CD4-positive, alpha-beta T cell (primary cell): ENCODE data around the gene TMEM45A. TPM values are rescaled to one million over a fixed set of nuclear protein-coding genes. Genes with fewer than 3 reads are reported as not detected.

Source experiments
- ATAC-seq: fragments of 200-7000 bp; cut with Tn5 transposase; one replicate; pipeline ENCODE4 v1.10.0; 2022; ENCODE audit warnings: mild to moderate bottlenecking; ENCODE audit not compliant: poor library complexity
- CTCF ChIA-PET: fragments of 350-600 bp; sonication (Branson Sonifier 250); formaldehyde crosslinking; loops from one replicate; lab custom pipeline; 2021; ENCODE audit warnings: antibody characterized with exemption, inconsistent platforms; lab: Charles Lee
- POLR2A ChIA-PET: fragments of 350-600 bp; sonication (Branson Sonifier 250); formaldehyde crosslinking; loops from one replicate; lab custom pipeline; 2021; ENCODE audit warnings: antibody characterized with exemption, inconsistent platforms; lab: Charles Lee
- DNase-seq, 14 experiments: peaks; one replicate each; pipeline ENCODE4 v3.0.0-alpha.2; 2013 to 2020; ENCODE audit warnings: mixed read lengths in 2 of 14
- H3K27ac ChIP-seq, 2 donors: one replicate each; pipeline versions ENCODE4 v1.5.1 to v1.7.0; 2013; ENCODE audit warnings: low read length in 2 of 2, low read depth in 1 of 2, mild to moderate bottlenecking in 1 of 2
- H3K27me3 ChIP-seq, 2 experiments: 1 replicate in 1 of 2; 2 replicates in 1 of 2; pipeline versions ENCODE4 v1.6.1 to v1.7.0; 2013; ENCODE audit warnings: low read length in 2 of 2, control low read depth in 1 of 2, mild to moderate bottlenecking in 1 of 2, moderate library complexity in 1 of 2; ENCODE audit not compliant: insufficient read depth in 2 of 2, control insufficient read depth in 1 of 2
- H3K36me3 ChIP-seq: one replicate; pipeline ENCODE4 v1.6.1; 2013; ENCODE audit warnings: low read length, control low read depth; ENCODE audit not compliant: insufficient read depth
- H3K4me1 ChIP-seq: one replicate; pipeline ENCODE4 v1.6.1; 2013; ENCODE audit warnings: low read length, control low read depth; ENCODE audit not compliant: insufficient read depth
- H3K4me3 ChIP-seq: one replicate; pipeline ENCODE4 v1.5.1; 2013; ENCODE audit warnings: mild to moderate bottlenecking, low read length, moderate library complexity
- H3K9me3 ChIP-seq, 2 experiments: 1 replicate in 1 of 2; 2 replicates in 1 of 2; pipeline versions ENCODE4 v1.6.1 to v1.7.0; 2013; ENCODE audit warnings: low read length in 2 of 2, mild to moderate bottlenecking in 2 of 2, control low read depth in 1 of 2, moderate library complexity in 1 of 2; ENCODE audit not compliant: control insufficient read depth in 1 of 2, insufficient read depth in 1 of 2
- H3K27ac Mint-ChIP-seq: one replicate; pipeline ENCODE4 v1.8.0; 2020; ENCODE audit warnings: mixed read lengths
- H3K27me3 Mint-ChIP-seq: one replicate; pipeline ENCODE4 v1.8.0; 2021; ENCODE audit warnings: mixed read lengths
- H3K36me3 Mint-ChIP-seq: one replicate; pipeline ENCODE4 v1.8.0; 2021; ENCODE audit warnings: low read depth, mixed read lengths
- H3K4me1 Mint-ChIP-seq: one replicate; pipeline ENCODE4 v1.8.0; 2021; ENCODE audit warnings: low read depth, mixed read lengths
- H3K4me3 Mint-ChIP-seq: one replicate; pipeline ENCODE4 v1.8.0; 2020; ENCODE audit warnings: mild to moderate bottlenecking, mixed read lengths
- H3K9me3 Mint-ChIP-seq: one replicate; pipeline ENCODE4 v1.8.0; 2020; ENCODE audit warnings: mixed read lengths
- intact Hi-C, 2 experiments: fragments of 100-400 bp; cut with DNase I in 1 of 2; cut with micrococcal nuclease in 1 of 2; formaldehyde crosslinking; loops; one replicate each; pipeline versions ENCODE4 v1.15.1 to v1.9.0; 2023 to 2025; cut with DNase I, micrococcal nuclease
- total RNA-seq, 174 experiments: library from RNA in 2 of 174; stranded (reverse) in 2 of 174; gene quantifications; one replicate each; pipeline ENCODE4 v1.2.3 and lab custom pipeline; 2021 to 2026
- TF ChIP-seq, protein P1 (sequence below): fragments of 200-600 bp; IDR thresholded peaks from one replicate; pipeline ENCODE4 v1.8.0; 2022; ENCODE audit warnings: antibody characterized with exemption, mild to moderate bottlenecking

Gene TMEM45A
- total RNA-seq, 2 experiments from 2014 or later: 0.08 TPM; not detected in 1

DNA sequence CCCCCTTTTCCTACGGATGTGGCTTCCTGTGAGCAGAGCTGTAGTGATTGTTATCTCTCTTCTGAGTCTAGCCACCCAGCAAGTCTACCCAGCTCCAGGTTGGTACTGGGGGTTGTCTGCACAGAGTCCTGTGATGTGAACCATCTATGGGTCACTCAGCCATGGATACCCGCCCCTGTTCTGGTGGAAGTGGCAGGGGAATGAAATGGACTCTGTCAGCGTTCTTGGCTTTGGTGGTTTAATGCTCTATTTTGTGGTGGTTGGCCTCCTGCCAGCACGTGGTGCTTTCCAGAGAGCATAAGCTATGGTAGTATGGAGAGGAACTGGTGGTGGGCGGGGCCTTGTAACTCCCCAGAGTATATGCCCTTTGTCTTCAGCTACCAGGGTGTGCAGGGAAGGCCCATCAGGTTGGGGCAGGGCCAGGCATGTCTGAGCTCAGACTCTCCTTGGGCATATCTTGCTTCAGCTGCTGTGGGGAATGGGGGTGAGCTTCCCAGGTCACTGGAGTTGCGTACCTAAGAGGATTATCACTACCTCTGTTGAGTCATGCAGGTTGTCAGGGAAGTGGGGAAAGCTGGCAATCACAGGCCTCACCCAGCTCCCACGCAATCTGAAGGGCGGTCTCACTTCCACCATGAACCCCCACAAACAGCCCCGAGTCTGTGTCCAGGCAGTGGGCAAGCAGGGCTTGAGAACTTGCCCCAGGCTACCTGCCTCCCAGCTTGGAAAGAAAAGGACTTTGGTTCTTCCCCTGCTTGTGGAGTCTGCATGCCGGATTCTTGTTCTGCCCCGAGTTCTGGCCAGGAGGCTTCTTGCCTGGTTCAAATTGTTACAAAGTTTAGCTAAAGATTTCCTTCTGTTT lies 108.0 kb downstream of the TMEM45A start:
- no peaks in the 10 kb centered on the region for H3K36me3 ChIP-seq
- Mint-ChIP-seq H3K36me3 (no peaks in the 10 kb centered on the region), H3K4me3 (no peak overlapping the region), H3K27me3 (no peaks in the 10 kb centered on the region), H3K4me1 (peaks cover 38% of the 10 kb centered on the region), H3K9me3 (peaks cover 7% of the 10 kb centered on the region), H3K27ac (no peak overlapping the region)
- H3K27me3 ChIP-seq: no peaks in the 10 kb centered on the region
- TF ChIP-seq, protein P1, sequence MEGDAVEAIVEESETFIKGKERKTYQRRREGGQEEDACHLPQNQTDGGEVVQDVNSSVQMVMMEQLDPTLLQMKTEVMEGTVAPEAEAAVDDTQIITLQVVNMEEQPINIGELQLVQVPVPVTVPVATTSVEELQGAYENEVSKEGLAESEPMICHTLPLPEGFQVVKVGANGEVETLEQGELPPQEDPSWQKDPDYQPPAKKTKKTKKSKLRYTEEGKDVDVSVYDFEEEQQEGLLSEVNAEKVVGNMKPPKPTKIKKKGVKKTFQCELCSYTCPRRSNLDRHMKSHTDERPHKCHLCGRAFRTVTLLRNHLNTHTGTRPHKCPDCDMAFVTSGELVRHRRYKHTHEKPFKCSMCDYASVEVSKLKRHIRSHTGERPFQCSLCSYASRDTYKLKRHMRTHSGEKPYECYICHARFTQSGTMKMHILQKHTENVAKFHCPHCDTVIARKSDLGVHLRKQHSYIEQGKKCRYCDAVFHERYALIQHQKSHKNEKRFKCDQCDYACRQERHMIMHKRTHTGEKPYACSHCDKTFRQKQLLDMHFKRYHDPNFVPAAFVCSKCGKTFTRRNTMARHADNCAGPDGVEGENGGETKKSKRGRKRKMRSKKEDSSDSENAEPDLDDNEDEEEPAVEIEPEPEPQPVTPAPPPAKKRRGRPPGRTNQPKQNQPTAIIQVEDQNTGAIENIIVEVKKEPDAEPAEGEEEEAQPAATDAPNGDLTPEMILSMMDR: no peak
- peaks cover 14% of the 10 kb centered on the region for H3K4me1 ChIP-seq
- CTCF ChIA-PET: interaction anchor here (0.6 to 1.2 kb wide), 2 partner anchors 10 to 193 kb away, joined by 3 read pairs; no protein-coding TSS in a partner anchor
- ATAC-seq (no peak), DNase-seq (peak in 1 of 14 experiments; percentile 9)
- no peak overlapping the region for H3K4me3 ChIP-seq
- peaks cover 0 to 7% of the 10 kb centered on the region in 2 experiments for H3K9me3 ChIP-seq
- POLR2A ChIA-PET: interaction anchor here (1.3 kb wide), 1 partner anchor 10 kb away, joined by 4 read pairs; no protein-coding TSS in a partner anchor
- no peak overlapping the region for H3K27ac ChIP-seq
- intact Hi-C loops: no loop called here

DNA sequence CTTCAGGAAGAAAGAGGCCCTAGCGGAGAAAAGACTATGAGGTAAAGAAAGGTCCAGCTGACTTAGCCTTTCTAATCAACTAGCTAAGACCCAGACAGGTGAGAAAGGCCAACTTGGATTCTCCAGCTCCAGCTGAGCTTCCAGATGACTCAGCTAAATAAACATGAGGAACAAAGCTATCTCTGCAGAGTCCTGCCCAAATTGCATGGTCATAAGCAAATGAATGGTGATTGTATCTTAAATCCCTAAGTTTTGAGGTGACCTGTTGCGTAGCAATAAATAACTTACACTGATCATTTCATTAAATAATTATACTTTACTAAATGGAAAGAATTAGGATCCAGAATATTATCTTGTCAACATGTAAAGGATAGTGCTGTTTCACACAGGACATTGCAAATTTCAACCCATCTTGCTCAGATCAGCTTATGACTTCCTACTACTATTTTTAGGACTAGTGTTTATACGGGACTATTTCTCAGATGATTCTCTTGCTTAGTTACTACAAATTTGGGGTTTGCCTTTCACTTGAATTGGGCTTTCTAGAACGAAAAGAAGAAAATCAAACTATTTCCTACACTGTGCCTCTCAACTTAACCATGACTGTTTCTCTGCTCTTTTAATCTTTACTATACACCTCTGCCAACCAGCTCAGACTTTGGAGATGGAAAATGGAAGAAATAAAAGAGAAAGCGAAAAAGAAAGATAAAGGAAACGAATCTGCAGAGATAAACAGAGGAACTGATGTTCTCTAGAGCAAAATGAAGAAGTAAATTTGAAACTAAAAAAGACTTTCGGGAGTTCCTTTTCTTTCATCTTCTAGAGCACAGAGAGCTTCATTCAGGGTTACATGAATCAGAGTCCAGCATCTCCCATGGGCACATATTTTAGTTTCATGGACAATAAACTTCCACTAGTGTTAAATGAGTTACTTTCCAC lies 110.4 kb downstream of the TMEM45A start:
- Histone ChIP-seq H3K27ac (no peak overlapping the region), H3K4me1 (peaks cover 14% of the 10 kb centered on the region), H3K9me3 (peaks cover 0 to 7% of the 10 kb centered on the region in 2 experiments), H3K36me3 (no peaks in the 10 kb centered on the region), H3K4me3 (peak overlapping the region; percentile 21), H3K27me3 (no peaks in the 10 kb centered on the region)
- H3K4me1 Mint-ChIP-seq: peaks cover 38% of the 10 kb centered on the region
- H3K4me3 Mint-ChIP-seq: peak overlapping the region; percentile 20
- ATAC-seq (no peak), DNase-seq (no peak)
- no peaks in the 10 kb centered on the region for H3K27me3 Mint-ChIP-seq
- intact Hi-C loops: no loop called here
- H3K27ac Mint-ChIP-seq: no peak overlapping the region
- TF ChIP-seq, protein P1: no peak
- ChIA-PET POLR2A (interaction anchor here (0.6 to 1.4 kb wide), 2 partner anchors 11 to 107 kb away, joined by 3 to 7 read pairs; partner anchors contain the start of gene TFG), CTCF (interaction anchor here (1.4 kb wide), 1 partner anchor 13 kb away, joined by 4 read pairs; no protein-coding TSS in a partner anchor)
- peaks cover 7% of the 10 kb centered on the region for H3K9me3 Mint-ChIP-seq
- H3K36me3 Mint-ChIP-seq: no peaks in the 10 kb centered on the region

DNA sequence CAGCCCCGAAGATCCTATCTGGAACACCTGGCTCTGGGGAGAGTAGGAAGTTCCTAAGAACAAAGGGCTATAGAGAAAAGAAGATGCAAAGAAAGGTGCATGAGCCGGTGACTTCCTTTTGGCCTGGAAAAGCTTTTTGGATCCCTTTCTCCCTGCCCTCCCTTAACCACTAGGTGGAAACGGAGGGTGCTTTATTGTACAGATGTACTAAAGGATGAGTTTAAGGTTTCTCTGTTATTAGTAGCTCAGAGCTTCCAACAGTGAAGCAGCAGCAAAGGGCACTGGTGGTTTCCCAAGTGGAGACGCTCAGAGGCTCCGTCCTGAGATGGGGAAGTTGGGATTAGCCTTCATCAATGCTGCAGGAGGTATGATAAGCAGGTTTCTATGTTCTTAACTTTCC lies 111.0 kb downstream of the TMEM45A start:
- Mint-ChIP-seq H3K27me3 (no peaks in the 10 kb centered on the region), H3K4me1 (peaks cover 38% of the 10 kb centered on the region), H3K27ac (no peak overlapping the region), H3K4me3 (peak overlapping the region; percentile 20), H3K9me3 (peaks cover 7% of the 10 kb centered on the region), H3K36me3 (no peaks in the 10 kb centered on the region)
- H3K4me3 ChIP-seq: peak overlapping the region; percentile 21
- intact Hi-C loops: no loop called here
- CTCF ChIA-PET: interaction anchor here (1.4 kb wide), 1 partner anchor 13 kb away, joined by 4 read pairs; no protein-coding TSS in a partner anchor
- DNase-seq (no peak), ATAC-seq (no peak)
- H3K36me3 ChIP-seq: no peaks in the 10 kb centered on the region
- peaks cover 14% of the 10 kb centered on the region for H3K4me1 ChIP-seq
- POLR2A ChIA-PET: interaction anchor here (1.4 kb wide), 1 partner anchor 106 kb away, joined by 7 read pairs; the partner anchor contains the start of gene TFG
- peaks cover 0 to 7% of the 10 kb centered on the region in 2 experiments for H3K9me3 ChIP-seq
- H3K27me3 ChIP-seq: no peaks in the 10 kb centered on the region
- H3K27ac ChIP-seq: no peak overlapping the region
- TF ChIP-seq, protein P1: no peak
